Measurements from ENCODE around the gene HOOK2.
"Not testable (repeated sequence)": the region's sequence is repeated elsewhere in the genome, so short reads cannot be mapped to it uniquely, and the experiment has no call there.

HOOK2 gene

GRCh38 chr19:12774588-12775555 lies at the start of gene HOOK2:
TSS of gene HOOK2 (minus strand) at chr19:12775552. CDS start at chr19:12775449, 103 bp downstream.
- Histone ChIP-seq H3K4me1 (ENCODE audit: control insufficient read depth in 1 of 2, insufficient read depth in 1 of 2, low read depth in 1 of 2, low read length in 1 of 2) (peaks cover 46 to 49% of the 10 kb centered on the region in 2 experiments), H3K4me3 (ENCODE audit: low read depth in 1 of 2, low read length in 1 of 2) (peak within 1 kb of the TSS; percentile 80 to 86), H3K27ac (peak within 1 kb of the TSS; percentile 79), H3K9me3 (no peaks in the 10 kb centered on the region), H3K27me3 (no peaks in the 10 kb centered on the region), H3K36me3 (no peaks in the 10 kb centered on the region)
- TF ChIP-seq CTCF (IDR thresholded peaks at IDR 0.05), result no peak

- Histone ChIP-seq H3K27me3 (peaks cover 29% of the 10 kb centered on the region), H3K9me3 (no peaks in the 10 kb centered on the region), H3K4me3 (ENCODE audit: low read depth in 1 of 2, low read length in 1 of 2) (no peak overlapping the region), H3K27ac (no peak overlapping the region), H3K4me1 (ENCODE audit: control insufficient read depth in 1 of 2, insufficient read depth in 1 of 2, low read depth in 1 of 2, low read length in 1 of 2) (peaks cover 3 to 5% of the 10 kb centered on the region in 2 experiments), H3K36me3 (no peaks in the 10 kb centered on the region)
- TF ChIP-seq CTCF (IDR thresholded peaks at IDR 0.05), result no peak
These were observed 46.4 kb upstream of the HOOK2 start for GRCh38 chr19:12821761-12822160.

- not testable (repeated sequence) for H3K4me1 ChIP-seq (ENCODE audit: control insufficient read depth in 1 of 2, insufficient read depth in 1 of 2, low read depth in 1 of 2, low read length in 1 of 2); H3K4me3 ChIP-seq (ENCODE audit: low read depth in 1 of 2, low read length in 1 of 2); H3K27ac ChIP-seq; H3K9me3 ChIP-seq; H3K27me3 ChIP-seq; H3K36me3 ChIP-seq
These were observed 42.5 kb upstream of the HOOK2 start for GRCh38 chr19:12817810-12818209.

- not testable (repeated sequence) for H3K4me1 ChIP-seq (ENCODE audit: control insufficient read depth in 1 of 2, insufficient read depth in 1 of 2, low read depth in 1 of 2, low read length in 1 of 2); H3K27me3 ChIP-seq; H3K9me3 ChIP-seq; H3K27ac ChIP-seq; H3K36me3 ChIP-seq; H3K4me3 ChIP-seq (ENCODE audit: low read depth in 1 of 2, low read length in 1 of 2)
These were observed 41.8 kb upstream of the HOOK2 start for GRCh38 chr19:12817188-12817587.

GRCh38 chr19:12815088-12815487 lies 39.7 kb upstream of the HOOK2 start:
- H3K4me3 ChIP-seq (ENCODE audit: low read depth in 1 of 2, low read length in 1 of 2), result no peak overlapping the region
- H3K27ac ChIP-seq, result no peak overlapping the region
- peaks cover 18% of the 10 kb centered on the region for H3K36me3 ChIP-seq
- no peaks in the 10 kb centered on the region for H3K9me3 ChIP-seq
- H3K27me3 ChIP-seq, result no peaks in the 10 kb centered on the region
- H3K4me1 ChIP-seq (ENCODE audit: control insufficient read depth in 1 of 2, insufficient read depth in 1 of 2, low read depth in 1 of 2, low read length in 1 of 2), result no peaks in the 10 kb centered on the region
- no peak for TF ChIP-seq CTCF (IDR thresholded peaks at IDR 0.05)

- Histone ChIP-seq H3K4me1 (ENCODE audit: control insufficient read depth in 1 of 2, insufficient read depth in 1 of 2, low read depth in 1 of 2, low read length in 1 of 2) (peaks cover 20 to 22% of the 10 kb centered on the region in 2 experiments), H3K36me3 (peaks cover 11% of the 10 kb centered on the region), H3K4me3 (ENCODE audit: low read depth in 1 of 2, low read length in 1 of 2) (peak within 1 kb of the TSS; percentile 71 to 91), H3K27me3 (peaks cover 28% of the 10 kb centered on the region), H3K27ac (peak within 1 kb of the TSS; percentile 58), H3K9me3 (no peaks in the 10 kb centered on the region)
- TF ChIP-seq CTCF (IDR thresholded peaks at IDR 0.05), result peak; percentile 43
These were observed 31.1 kb upstream of the HOOK2 start, which contains the start of gene RNASEH2A for GRCh38 chr19:12806242-12807081. TSS of gene RNASEH2A (plus strand) at chr19:12806584. CDS start at chr19:12806674, 90 bp downstream.
